Measurements from ENCODE around the gene SLC1A3. TPM values are rescaled to one million over a fixed set of nuclear protein-coding genes. Genes with fewer than 3 reads are reported as not detected.
"Not testable (repeated sequence)": the region's sequence is repeated elsewhere in the genome, so short reads cannot be mapped to it uniquely, and the experiment has no call there.

SLC1A3 gene
- total RNA-seq, 1 donor from 2014 or later, result 0.25 TPM

- H3K36me3 ChIP-seq (ENCODE audit: control insufficient read depth, insufficient read depth, low read length), result no peaks in the 10 kb centered on the region
- H3K4me3 ChIP-seq (ENCODE audit: low read depth, low read length), result no peak overlapping the region
- TF ChIP-seq CTCF (IDR thresholded peaks at IDR 0.05; ENCODE audit: insufficient read depth, low read length, poor library complexity, severe bottlenecking), result no peak
- no peak for DNase-seq (ENCODE audit: low read depth)
- no peaks in the 10 kb centered on the region for H3K27me3 ChIP-seq (ENCODE audit: control insufficient read depth, insufficient read depth, low read length)
Measured at GRCh38 chr5:36584009-36584875, 22.2 kb upstream of the SLC1A3 start.

- H3K36me3 ChIP-seq (ENCODE audit: control insufficient read depth, insufficient read depth, low read length), result no peaks in the 10 kb centered on the region
- H3K27me3 ChIP-seq (ENCODE audit: control insufficient read depth, insufficient read depth, low read length), result no peaks in the 10 kb centered on the region
- no peak overlapping the region for H3K4me3 ChIP-seq (ENCODE audit: low read depth, low read length)
- DNase-seq (ENCODE audit: low read depth), result no peak
- TF ChIP-seq CTCF (IDR thresholded peaks at IDR 0.05; ENCODE audit: insufficient read depth, low read length, poor library complexity, severe bottlenecking), result no peak
Measured at GRCh38 chr5:36585701-36586100, 20.7 kb upstream of the SLC1A3 start.

- no peak overlapping the region for H3K4me3 ChIP-seq (ENCODE audit: low read depth, low read length)
- no peak for TF ChIP-seq CTCF (IDR thresholded peaks at IDR 0.05; ENCODE audit: insufficient read depth, low read length, poor library complexity, severe bottlenecking)
Measured at GRCh38 chr5:36587354-36587753, 19.1 kb upstream of the SLC1A3 start.

GRCh38 chr5:36589735-36590134 lies 16.7 kb upstream of the SLC1A3 start:
- not testable (repeated sequence) for H3K36me3 ChIP-seq (ENCODE audit: control insufficient read depth, insufficient read depth, low read length)

More at GRCh38 chr5:36587354-36587753, 19.1 kb upstream of the SLC1A3 start:
- Histone ChIP-seq H3K27me3 (ENCODE audit: control insufficient read depth, insufficient read depth, low read length) (no peaks in the 10 kb centered on the region), H3K36me3 (ENCODE audit: control insufficient read depth, insufficient read depth, low read length) (no peaks in the 10 kb centered on the region)
- no peak for DNase-seq (ENCODE audit: low read depth)

GRCh38 chr5:36590513-36591286 lies 15.7 kb upstream of the SLC1A3 start:
- Histone ChIP-seq H3K4me3 (ENCODE audit: low read depth, low read length) (no peak overlapping the region), H3K27me3 (ENCODE audit: control insufficient read depth, insufficient read depth, low read length) (no peaks in the 10 kb centered on the region), H3K36me3 (ENCODE audit: control insufficient read depth, insufficient read depth, low read length) (no peaks in the 10 kb centered on the region)
- DNase-seq (ENCODE audit: low read depth), result no peak
- no peak for TF ChIP-seq CTCF (IDR thresholded peaks at IDR 0.05; ENCODE audit: insufficient read depth, low read length, poor library complexity, severe bottlenecking)

More at GRCh38 chr5:36589735-36590134, 16.7 kb upstream of the SLC1A3 start:
- DNase-seq (ENCODE audit: low read depth); H3K4me3 ChIP-seq (ENCODE audit: low read depth, low read length); H3K27me3 ChIP-seq (ENCODE audit: control insufficient read depth, insufficient read depth, low read length): not testable (repeated sequence)

GRCh38 chr5:36593867-36594266 lies 12.5 kb upstream of the SLC1A3 start:
- DNase-seq (ENCODE audit: low read depth), result no peak
- no peak overlapping the region for H3K4me3 ChIP-seq (ENCODE audit: low read depth, low read length)
- no peak for TF ChIP-seq CTCF (IDR thresholded peaks at IDR 0.05; ENCODE audit: insufficient read depth, low read length, poor library complexity, severe bottlenecking)
- H3K36me3 ChIP-seq (ENCODE audit: control insufficient read depth, insufficient read depth, low read length), result no peaks in the 10 kb centered on the region
- no peaks in the 10 kb centered on the region for H3K27me3 ChIP-seq (ENCODE audit: control insufficient read depth, insufficient read depth, low read length)

All from kidney epithelial cell (primary cell).